HG03159 (cell line): ENCODE data around the gene FOXA2.
"Not testable (repeated sequence)": the region's sequence is repeated elsewhere in the genome, so short reads cannot be mapped to it uniquely, and the experiment has no call there.

Experiments
- ATAC-seq: cut with Tn5 transposase; IDR thresholded peaks from one replicate; pipeline ENCODE4 v1.9.1; 2021; ENCODE audit warnings: mild to moderate bottlenecking, moderate library complexity; ENCODE audit not compliant: unreplicated experiment

Gene FOXA2

DNA sequence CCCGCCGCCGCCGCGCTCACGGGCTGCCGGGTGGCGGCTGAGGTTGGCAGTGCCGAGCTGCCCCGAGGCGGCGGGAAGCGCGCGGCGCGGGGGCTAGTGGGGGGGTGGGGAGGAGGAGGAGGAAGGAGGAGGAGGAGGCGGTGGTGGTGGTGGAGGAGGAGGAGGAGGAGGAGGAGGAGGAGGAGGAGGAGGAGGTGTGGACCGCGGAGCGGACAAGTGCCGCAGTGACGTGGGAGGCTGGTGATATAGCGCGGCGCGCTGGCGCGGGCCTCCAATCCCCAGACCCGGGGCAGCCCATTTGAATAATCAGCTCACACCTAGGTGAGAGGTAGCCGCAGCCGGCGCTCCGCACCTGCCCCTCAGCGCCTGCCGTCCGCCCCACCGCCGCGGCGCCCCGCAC, at the start of gene FOXA2:
Gene FOXA2, minus strand, starts transcription at position 51 of the 400 bp plus-strand sequence. CDS start 294 bp downstream, outside the sequence.
- ATAC-seq: no peak

GRCh38 chr20:22630701-22631100, 46.3 kb upstream of the FOXA2 start:
- ATAC-seq: no peak

DNA sequence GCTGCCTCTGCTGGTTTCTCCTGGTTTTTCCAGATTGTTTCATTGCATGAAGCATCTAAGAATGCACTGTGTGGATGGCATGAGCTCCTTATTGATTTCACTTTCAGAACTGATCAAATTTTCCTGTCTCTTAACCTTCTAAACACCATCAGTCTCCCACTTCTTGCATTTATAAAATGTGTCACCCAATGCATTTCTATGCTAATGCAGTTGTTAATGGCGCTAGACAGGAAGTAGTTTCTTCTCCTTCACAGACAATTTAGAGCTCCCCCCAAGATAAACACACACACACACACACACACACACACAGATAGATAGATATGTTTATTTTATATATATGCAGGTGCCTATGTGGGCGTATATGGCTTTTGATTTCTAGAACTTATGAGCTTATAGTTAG, 45.6 kb upstream of the FOXA2 start:
- ATAC-seq: no peak

- no peak for ATAC-seq
Measured at GRCh38 chr20:22629447-22629846, 45.1 kb upstream of the FOXA2 start.

DNA sequence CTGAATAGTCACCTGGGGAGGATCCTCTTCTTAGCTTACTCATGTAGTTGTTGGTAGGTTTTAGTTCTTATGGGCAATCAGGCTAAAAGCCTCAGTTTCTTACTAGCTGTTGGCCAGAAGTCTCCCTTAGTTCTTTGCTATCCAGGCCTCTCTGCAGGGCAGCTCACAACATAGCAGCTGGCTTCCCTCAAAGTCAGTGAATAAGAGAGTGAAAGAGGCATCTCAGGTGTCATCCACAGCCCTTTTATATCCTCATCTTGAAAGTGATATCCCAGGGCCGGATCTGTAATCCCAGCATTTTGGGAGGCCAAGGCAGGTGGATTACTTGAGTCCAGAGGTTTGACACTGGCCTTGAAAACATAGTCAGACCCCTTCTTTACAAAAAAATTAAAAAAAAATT, 42.1 kb upstream of the FOXA2 start:
- no peak for ATAC-seq

DNA sequence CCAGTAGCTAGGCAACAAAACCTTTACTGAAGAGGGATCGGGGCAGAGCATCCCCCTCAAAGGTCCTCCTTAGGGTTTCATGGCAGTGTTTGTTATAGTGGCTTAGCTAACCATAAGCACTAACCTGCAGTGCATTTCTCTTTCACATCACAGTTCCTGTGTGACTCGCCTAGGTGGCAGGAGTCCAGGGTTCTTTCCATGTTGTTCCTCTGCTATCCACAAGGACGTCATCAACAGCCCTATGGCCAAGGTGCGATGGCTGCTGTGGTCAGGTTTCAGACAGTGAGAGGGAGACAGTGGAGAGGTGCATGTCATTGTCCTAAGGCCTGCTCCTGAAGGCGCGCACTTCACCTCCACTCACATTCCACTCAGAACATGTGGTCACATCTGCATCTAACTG, 38.8 kb upstream of the FOXA2 start:
- ATAC-seq: no peak

DNA sequence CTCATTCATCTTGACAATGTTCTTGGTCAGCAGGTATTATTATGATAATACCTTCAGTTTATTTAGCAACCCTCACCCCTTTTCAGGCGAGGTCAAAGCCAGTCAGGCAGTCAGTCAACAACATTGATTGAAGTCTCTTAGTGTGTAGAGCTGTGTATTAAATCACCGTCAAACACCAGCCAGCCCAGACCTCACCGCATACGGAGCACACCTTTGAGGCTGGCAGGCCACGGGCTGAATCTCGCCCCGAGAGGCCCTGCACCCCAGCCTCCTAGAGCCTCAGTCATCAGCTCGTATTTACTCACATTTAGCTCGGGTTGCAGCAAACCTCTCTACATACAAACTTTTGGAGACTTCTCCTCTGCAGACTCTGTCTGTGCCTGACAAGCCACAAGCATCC, 36.0 kb upstream of the FOXA2 start:
- no peak for ATAC-seq

DNA sequence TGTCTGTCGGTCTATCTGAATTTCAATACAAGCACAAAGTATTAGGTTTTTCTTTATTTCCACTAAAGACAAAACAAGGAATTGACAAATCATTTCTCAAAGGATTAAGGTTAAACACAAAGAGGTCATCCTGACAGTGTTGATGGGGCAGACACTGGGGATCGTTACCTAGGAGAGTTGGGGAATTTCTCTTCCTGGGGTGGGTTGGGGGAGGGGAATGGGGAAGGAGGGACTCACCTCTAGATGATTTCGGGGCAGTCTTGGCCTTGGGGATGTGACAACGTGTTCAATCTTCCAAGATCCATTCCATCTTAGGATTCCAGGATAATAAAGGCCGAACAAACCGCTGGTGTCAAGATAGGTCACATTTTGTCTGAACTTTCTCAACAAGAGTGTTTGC, 35.4 kb upstream of the FOXA2 start:
- no peak for ATAC-seq

DNA sequence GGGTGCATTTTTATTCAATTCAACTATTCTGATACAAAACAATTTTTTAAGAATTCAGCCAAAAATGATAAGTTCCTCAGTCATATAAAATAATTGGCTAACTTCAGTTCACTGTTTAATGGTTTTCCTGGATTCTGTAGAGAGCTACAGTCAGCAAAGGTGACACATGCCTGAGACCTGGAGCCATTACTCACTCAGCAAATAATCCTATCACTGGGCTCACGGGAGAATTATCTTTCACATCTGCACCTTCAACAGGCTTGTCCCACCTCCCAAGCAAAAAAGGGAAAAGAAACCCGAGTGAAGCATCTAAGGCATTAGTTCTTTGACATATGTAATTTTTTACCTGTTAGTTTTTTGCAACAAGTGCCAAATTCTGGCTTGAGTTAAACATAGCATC, 34.9 kb upstream of the FOXA2 start:
- ATAC-seq: no peak

- ATAC-seq: no peak
Measured at GRCh38 chr20:22617160-22617559, 32.8 kb upstream of the FOXA2 start.

DNA sequence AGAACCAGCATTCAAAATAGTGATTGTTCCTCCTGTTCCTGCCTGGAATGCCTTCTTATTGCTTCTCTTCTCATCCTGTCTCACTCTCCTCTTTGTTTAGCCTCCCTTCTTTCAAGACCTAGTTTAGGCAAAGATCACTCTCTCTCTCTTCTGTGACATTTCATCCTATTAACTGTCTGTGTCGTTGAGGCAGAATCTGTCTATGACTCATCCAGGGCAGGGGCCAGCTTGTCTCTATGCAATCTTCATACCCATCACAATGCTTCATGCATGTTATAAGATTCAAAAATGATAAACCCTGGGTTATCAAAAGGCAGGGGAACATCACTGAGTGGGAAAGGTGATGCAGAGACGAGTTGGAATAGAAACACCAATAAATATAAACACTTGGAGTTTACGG, 32.2 kb upstream of the FOXA2 start:
- no peak for ATAC-seq

GRCh38 chr20:22615425-22615824, 31.1 kb upstream of the FOXA2 start:
- ATAC-seq: no peak

GRCh38 chr20:22611636-22612035, 27.3 kb upstream of the FOXA2 start:
- no peak for ATAC-seq

- ATAC-seq: no peak
Measured at GRCh38 chr20:22607695-22608094, 23.3 kb upstream of the FOXA2 start.

DNA sequence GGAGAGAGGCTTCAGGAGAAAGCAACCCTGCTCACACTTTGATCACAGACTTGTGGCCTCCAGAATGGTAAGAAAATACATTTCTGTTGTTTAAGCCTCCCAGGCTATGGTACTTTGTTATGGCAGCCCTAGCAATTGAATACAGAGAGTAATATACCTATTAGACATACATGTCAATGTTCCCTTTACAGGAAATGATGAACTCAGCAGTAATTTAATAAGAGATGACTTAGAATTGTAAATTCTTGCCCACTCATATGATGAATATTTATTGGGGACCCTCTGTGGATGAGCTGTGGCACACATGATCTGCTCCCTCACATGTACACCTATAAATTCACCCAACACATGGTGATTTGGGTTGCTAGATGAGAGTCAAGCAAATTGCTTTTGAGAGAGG, 20.4 kb upstream of the FOXA2 start:
- ATAC-seq: no peak

- ATAC-seq: no peak
Measured at GRCh38 chr20:22601361-22602141, 17.2 kb upstream of the FOXA2 start.

GRCh38 chr20:22599258-22599657, 14.9 kb upstream of the FOXA2 start:
- not testable (repeated sequence) for ATAC-seq

DNA sequence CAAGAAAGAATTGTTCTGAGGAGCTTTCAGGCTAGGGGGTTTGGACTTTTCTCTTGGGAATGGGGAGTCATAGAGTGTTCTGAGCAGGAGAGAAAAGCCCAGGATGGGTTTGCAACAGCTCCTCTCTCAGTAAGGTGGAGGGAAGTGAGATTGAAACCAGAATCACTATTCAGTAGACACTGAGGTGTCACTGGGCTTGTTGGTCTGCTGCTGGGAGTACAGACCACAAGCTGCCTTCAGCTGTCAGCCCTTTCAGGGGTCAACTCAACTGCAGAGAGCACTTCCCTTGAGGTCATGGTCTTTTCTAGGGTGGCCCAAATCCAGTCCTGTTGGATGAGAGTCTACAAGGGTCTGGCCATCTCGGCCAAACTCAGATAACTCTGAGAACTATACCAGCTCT, 12.9 kb upstream of the FOXA2 start:
- ATAC-seq: no peak

DNA sequence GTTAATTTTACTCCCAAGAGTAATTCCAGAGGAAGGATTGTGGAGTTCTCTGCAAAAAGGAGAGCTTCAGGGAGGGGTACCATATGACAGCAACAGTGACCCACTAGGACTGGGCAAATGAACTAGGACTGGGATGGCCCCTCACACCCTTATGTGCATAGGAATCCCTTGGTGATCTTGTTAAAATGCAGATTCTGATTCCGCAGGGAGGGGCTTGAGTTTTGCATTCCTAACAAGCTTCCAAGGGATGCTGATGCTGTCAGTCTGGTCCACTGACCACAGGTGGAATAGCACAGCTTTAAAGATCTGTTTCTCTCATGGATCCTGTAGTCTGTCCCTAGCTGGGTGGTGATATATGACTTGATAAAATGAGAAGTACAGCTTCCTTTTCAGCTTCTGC, 6.3 kb upstream of the FOXA2 start:
- ATAC-seq: no peak

DNA sequence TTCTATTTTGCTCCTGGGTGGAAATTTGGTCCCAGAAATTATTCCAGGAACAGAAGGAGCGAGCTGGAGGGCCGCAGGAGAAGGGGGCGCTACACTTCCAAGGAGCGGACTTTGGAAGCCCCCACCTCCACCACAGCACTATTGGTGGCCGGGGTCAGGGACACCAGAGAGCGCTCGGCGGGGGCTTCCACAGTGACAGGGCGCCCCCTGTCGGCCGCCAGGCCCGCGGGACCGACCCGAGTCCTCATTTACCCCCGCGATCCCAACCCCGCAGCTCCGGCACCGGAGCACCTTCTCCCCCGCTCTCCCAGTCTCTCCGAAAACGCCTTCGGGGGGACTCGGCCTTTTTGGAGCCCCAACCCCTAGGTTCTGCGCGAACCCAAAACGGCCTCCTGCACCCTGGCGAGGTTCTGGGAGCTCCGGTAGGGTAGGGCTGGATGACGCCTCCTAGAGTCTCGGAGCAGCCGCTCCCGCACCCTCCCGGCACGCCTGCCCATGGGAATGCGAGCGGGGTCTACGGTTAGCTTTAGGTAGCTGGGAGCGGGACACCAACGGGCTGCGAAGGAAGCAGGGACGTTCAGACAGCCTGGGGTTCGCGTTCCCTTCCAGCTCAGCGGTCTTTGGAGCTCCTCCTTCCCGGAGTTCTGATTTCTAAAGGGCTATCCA, 2.4 kb upstream of the FOXA2 start:
- ATAC-seq: no peak

DNA sequence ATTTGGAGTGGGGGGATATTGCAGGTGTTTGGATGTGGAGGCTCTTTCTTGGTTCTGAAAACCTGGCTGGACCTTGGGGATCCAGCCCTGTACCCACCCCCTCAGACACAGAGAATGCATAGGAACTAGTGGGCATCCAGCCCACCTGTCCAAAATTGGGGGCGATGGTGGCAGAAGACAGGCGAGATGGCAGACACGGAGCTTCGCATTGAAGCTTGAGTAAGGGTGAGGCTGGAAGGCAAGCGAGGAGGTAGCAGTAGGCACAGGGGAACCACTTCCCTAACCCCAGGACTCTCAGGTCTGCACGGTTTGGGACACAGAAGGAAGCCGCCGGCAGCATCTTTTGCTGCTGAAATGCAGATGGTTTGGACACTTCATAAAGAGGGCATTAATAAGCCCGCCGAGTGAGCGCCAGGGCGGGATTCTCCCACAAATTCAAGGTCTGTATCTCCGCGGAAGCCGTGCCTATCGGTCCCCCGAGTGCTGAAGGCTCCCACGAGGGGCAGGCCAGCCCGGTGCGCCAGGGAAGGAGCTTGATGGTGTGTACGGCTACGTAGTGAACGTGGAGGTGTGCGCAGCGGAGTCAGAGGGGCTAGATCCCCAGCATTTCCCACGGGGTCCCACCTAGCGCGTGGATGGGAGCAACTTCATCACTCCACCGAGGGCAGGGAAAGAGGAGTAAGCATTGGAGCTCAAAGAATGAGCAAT, 1.6 kb upstream of the FOXA2 start:
- no peak for ATAC-seq
